Measurements from ENCODE around the gene PSMC3.

PSMC3 gene

DNA sequence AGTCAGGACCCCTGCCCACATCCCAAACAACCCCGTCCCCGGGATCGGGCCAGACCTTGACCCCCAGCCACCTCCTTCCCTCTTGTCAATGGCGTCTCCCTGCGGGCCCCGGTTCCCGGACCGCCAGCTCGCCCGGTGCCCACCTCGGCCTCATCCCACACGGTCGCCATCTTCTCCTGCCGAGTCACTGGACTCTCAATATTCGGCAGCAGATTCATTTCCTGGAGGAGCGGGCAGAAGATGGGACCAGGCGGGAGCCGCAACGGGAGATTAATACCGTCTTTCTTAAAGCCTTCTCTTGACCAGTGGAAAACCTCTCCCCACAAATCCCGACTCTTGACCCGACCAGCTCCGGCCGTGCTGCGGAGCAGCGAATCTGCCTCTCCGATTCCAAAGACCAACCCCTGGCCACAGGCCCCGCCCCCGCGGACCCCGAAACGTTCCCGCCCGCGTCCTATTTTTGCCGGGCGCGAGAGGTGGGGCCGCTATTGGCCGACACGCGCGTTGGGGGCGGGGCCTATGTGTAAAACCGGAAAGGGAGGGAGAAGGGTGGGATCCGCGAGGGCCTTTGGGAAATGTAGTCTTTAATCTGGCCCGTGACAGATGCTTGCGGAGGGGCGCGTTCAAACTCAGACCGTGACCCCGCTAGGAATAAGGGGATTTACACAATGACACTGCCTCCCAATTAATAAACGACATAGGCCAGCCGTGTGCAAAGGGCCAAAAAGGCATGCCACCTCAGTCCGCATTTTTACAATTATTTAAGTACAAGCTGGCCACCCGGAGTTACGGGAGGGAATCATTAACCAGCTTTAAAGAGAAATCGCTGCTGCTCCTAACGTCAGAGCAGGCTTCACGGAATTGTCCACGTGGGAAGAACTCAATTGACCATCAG lies at the start of gene PSMC3:
Gene PSMC3 (minus strand): TSS at position 378 of the 895 bp plus-strand sequence. CDS start 160 bp downstream, at position 218.
- DNase-seq (ENCODE audit: low read depth) = peak; percentile 94

DNA sequence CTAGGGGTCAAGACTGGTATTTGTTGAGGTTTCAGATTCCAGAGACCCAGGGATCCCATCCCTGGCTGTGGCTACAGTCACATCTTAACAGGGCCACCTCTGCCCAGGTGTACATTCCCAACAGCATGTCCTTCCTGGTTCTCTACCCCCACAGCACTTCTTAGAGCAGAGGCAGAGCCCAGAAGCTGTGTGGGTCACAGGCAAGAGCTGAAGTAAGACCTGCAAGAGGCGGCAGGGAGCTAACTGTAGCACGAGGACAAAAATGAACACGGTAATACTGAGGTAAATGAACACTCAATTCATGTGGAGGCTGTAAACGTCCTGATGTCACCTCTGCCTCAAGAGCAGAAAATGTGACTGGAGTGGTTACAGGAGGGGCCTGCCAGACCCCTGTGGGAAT lies 44.4 kb upstream of the PSMC3 start:
- DNase-seq (ENCODE audit: low read depth) = no peak

DNA sequence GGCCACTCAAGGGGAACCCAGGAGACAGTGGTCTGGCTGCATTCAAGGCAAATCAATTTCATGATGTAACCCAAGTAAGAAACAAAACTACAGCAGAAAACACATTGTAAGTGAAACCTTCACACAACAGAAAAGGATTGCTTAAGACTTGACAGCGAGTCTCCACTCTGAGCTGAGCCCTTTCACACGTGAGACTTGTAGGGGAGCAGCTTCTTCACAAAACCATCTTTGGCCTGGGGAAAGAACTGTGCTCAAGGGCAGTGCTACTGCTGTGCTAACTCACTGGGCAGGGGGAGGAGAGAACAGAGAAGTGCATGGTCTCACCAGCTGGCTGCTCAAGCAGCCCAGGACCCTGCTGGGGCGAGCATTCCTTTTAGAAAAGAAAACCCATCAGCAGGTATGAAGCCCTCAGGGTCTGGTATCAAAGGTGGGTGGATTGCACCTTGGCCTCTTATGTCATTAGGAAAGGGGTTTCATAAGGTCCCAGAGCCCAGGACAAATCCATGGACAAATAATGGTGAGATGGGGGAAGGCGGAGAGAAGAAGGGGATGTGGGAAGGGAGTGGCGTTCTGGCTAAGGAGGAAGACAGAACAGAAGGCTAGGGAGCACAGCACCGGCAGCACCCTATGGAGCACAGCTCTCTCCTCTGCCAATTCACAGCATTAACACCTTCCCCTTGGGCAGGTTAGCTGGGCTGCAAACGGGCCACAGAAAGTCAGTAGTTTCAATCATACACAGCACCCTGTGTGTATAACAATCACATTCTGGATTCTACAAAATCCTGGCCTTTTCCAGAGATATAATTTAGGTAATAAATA lies 43.3 kb upstream of the PSMC3 start:
- DNase-seq (ENCODE audit: low read depth) = peak; percentile 76

DNA sequence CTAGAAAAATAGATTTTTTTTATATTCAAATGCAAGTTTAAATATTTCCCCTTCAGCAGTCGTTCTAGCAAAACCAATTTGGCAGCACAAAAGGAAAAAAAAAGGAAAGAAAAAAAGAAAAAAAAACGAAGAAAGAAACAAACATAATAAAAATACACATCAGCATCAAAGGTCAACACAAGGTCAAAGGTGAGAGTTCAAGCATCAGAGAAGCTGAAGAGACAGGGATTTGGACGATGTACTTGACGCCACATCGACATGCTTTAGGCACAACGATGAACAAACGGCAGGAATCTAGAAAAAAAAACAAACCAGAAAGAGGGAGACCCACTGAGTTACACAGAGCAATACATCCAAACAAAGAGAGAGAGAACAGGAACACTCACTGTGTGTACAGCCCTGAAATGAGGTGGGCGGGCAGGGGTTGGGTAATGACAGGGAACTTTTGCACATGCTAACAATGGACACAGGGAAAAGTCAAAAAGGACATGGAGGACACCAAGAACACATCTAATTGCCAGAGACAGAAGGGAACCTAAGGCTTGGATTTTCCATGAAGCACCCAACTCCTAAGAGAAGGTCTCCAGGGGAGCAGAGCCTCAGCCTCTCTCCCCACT lies 42.5 kb upstream of the PSMC3 start:
- no peak for DNase-seq (ENCODE audit: low read depth)

DNA sequence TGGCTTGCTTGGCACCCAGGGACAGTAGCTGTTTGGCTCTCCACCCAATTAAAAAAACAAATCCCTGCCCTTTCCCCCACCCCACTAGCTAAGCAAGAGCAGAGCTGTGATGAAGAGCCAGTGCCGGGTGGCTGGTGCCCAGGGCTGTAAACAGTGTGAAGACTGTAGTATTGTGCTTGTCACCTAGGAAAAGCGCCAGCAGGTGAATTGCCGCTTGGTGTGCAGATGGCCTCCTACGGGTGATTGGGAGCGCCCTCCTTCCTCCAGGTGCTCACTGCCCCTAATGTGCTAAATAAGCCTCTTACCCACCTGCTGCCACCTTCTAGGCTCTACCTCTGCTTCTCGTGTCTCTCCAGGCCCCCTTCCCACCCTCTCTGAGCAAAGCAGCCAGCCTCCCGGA lies 41.1 kb upstream of the PSMC3 start:
- no peak for DNase-seq (ENCODE audit: low read depth)

DNA sequence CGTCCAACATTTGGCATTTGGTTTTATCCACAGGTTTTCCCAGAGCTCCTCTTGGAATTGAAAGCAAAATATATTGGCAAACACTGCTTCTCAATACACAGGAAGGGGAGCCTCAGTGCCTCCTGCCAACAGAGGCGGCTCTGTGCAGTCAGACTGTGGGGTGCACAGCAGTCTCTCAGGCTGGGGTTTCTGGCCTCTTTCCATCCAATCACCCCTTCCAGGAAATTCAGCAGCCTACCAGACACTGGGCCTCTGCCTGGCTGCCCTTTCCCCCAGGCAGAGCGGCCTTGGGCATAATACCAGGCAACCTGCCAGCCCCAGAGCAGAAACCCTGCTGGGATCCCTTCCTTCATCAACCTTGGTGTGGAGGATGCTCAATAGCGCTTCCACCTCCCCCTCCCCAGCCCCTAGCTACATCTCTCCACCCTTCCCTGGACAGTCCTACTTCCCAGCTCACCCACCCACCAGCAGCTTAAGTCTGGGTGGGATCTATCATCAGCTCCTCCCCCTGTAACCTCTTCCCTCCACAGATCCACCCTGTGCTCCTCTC lies 40.5 kb upstream of the PSMC3 start:
- peak; percentile 45 for DNase-seq (ENCODE audit: low read depth)

DNA sequence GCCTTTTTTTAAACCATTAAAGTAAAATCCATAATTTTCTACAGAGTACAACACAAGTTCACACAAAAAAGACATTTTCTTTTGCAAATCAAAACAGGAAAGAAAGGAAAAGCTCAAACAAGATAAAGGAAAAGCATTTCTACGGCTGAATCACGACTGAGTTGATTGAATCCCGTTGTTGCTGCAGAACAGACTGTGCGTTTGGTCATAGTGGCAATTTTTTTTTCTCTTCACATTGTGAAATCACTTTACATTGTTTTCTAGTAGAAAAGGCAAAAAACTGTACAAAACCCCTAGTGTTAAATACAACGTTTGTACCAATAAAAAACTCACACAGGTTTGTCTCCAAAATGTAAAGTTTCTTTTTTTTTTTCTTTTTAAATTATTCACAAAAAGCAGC lies 40.0 kb upstream of the PSMC3 start:
- DNase-seq (ENCODE audit: low read depth) = peak; percentile 52

DNA sequence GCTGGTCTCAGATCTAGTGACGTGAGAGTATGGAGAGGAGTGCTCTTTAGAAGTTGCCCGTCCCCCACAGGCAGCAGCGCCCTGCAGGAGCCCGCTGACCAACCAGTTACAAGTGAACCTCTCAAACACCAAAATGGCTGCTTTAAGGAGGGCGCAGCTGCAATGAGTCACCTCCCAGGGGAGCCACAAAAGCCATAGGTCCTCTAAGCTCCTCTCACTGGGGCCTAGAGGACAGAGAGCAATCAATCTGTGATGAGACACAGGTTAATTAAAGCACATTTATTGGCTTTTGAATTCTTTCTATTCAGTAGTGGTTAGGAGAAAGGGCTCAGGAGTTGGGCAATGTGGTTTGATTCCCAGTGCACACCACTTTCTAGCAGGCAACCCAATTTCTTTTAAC lies 38.2 kb upstream of the PSMC3 start:
- no peak for DNase-seq (ENCODE audit: low read depth)

DNA sequence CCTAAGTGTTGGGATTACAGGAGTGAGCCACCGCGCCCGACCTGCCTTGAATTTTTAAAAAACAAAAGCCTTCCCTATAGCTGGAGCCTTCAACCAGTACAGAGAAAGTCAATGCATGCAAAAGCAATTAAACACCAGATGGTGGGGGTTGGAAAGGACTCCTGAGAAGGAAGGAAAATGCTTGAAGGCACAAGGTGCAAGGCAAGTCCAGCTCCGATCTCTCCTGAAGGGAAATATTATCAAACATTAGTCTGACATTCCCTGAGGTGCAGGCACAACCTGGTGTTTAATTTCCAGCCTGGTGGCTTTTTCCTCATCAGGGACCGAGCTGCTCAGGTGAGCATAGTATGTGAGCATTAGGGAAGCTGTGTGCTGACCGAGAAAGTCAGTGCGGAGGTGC lies 35.6 kb upstream of the PSMC3 start:
- DNase-seq (ENCODE audit: low read depth) = no peak

DNA sequence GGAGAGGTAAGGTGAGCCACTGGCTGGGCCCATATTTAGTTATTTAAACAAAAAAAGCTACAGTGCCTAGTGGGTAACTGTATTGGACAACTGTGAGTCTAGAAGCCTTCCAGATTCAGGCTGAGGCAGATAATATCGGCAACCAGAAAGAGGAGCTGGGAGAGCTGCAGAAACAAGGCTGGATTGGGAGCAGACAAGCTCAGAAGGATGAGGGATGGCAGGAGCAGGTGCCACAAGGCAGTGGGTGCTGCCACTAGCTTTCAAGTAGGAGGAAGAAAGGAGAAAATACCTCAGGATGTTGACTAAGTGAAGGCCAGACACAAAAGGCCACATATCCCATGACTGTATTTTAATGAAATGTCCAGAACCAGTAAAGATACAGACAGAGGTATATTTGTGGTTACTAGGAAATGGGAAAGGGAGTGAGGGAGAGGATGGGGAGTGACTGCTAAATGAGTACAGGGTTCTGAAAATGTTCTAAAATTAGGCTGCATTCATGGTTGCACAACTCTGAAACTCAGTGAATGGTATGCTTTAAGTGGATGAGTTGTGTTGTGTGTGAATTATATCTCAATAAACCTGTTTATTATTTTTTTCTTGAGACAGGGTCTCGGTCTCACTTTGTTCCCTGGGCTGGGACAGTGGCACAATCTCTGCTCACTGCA lies 34.5 kb upstream of the PSMC3 start:
- no peak for DNase-seq (ENCODE audit: low read depth)

DNA sequence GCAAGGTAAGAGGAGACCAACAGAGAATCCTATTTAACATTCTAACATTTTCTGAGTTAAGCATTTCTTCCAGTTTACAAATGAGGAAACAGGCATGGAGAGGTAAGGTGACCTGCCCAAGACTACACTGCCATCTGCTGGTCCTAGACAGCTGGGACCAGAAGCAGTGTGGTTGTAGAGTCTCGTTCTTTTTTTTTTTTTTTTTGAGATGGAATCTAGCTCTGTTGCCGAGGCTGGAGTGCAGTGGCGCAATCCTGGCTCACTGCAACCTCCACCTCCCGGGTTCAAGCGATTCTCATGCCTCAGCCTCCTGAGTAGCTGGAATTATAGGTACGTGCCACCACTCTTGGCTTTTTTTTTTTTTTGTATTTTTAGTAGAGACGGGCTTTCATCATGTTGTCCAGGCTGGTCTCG lies 28.0 kb upstream of the PSMC3 start:
- DNase-seq (ENCODE audit: low read depth) = peak; percentile 80

DNA sequence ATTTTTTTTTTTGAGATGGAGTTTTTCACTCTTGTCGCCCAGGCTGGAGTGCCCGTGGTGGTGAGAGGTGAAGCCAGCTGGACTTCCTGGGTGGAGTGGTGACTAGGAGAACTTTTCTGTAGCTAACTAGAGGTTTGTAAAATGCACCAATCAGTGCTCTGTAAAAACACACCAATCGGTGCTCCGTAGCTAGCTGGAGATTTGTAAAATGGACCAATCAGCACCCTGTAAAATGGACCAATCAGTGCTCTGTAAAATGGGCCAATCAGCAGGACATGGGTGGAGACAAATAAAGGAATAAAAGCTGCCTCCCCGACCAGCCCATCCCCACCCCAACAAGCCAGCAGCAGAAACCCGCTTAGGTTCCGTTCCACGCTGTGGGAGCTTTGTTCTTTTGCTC lies 27.1 kb upstream of the PSMC3 start:
- no peak for DNase-seq (ENCODE audit: low read depth)

DNA sequence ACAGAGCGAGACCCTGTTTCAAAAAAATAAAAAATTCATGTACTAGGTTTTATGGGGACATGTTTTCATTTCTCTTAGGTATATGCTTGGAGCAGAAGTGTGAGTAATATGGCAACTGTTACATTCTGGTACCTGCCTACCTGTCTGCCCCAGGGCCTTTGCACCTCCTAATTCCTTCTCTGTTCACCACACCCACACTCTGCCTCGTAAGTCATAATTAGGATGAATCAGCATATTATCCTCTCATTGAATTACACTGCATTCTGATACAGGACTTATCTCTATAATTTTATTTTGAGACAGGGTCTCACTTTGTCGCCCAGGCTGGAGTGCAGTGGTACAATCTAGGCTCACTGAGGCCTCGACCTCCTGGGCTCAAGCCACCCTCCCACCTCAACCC lies 25.8 kb upstream of the PSMC3 start:
- DNase-seq (ENCODE audit: low read depth) = no peak

DNA sequence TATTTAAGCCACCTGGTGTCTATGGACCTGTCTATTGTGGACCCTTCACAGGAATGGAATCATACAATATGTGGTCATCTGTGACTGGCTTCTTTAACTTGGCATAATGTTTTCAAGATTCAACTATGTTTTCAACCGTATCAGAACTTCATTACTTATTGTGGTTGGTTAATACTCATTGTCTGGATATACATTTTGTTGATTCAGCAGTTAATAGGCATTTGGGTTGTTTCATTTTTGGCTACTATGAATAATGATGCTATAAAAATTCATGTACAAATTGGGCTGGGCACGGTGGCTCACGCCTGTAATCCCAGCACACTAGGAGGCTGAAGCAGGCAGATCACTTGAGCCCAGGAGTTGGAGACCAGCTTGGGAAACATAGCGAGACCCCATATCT lies 25.2 kb upstream of the PSMC3 start:
- no peak for DNase-seq (ENCODE audit: low read depth)

DNA sequence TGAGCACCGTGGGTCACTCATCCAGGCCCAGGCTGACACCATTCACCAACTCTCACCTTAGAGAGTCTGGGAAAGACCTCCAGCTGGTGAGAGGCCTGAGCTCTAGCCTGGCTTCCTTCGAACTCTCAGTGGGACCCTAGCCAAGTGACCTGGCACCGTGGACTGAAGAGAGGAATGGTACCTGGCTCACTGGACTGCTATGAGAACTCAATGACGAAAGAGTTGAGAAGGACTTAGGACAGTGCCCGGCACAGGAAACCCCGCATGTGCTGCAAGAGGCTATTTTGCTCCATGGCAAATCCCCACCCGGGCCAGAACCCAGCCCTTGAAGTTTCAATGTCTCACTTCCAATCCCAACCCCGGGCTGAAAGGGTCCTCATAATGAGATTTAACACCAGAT lies 23.3 kb upstream of the PSMC3 start:
- no peak for DNase-seq (ENCODE audit: low read depth)

DNA sequence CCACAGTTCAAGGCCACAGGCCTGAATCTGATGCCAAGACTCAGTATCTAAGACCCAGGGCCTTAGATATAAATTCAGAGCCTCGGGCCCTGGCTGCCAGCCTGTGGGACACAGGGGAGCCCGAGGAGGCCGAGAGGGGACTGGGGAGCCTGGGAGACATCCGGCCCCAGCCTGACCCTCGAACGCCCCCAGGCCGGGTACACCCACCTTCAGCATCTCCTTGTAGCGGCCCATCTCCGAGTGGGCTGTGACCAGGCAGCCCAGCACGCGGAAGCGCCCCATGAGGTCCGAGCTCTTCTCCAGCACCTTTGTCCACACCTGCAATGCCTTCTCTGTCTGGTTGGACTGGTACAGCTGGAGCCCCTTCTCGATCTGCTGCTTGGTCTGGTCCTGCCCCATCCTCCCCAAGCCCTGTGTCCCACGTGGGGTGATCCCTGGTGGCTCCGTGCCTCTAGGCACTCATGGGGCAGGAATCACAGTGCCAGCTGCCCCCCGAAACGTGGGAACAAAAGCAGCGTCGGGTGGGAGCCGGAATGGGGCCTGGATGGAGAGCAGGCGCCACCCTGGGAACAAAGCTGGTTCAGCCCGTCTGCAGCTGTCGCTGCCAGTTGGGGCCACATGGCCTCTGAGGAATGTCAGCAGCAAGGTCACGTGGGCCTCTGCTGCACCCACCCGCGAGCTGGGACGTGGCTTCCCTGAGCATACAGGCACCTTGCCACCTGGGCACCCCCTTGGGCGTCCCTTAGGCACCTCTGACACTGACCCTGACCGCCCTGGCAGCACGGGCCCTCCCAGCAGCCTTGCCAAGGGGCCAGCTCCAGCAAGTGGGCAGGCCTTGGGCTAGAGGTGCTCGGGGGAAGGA lies 22.6 kb upstream of the PSMC3 start, which contains the start of gene RAPSN:
Gene RAPSN (minus strand): TSS at position 571 of the 862 bp plus-strand sequence. CDS start 172 bp downstream, at position 399.
- no peak for DNase-seq (ENCODE audit: low read depth)

DNA sequence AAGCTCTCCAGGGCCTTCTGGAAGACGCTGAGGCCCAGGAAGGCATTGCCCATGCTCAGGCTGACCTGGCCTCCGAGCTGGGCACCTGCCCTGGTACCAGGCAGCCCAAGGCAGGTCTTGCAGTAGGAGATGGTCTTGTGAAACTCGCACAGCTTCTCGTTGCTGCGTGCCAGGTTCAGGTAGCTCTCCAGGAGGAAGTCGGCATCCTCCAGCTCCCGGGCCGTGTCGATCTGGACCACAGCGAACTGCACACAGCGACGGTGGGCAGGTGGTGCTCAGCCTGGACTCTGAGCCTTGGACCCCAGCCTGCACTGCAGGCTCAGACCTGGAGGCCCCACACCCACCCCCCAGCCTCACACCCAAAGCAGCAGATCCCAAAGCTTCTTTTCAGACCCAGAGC lies 21.7 kb upstream of the PSMC3 start:
- DNase-seq (ENCODE audit: low read depth) = no peak

DNA sequence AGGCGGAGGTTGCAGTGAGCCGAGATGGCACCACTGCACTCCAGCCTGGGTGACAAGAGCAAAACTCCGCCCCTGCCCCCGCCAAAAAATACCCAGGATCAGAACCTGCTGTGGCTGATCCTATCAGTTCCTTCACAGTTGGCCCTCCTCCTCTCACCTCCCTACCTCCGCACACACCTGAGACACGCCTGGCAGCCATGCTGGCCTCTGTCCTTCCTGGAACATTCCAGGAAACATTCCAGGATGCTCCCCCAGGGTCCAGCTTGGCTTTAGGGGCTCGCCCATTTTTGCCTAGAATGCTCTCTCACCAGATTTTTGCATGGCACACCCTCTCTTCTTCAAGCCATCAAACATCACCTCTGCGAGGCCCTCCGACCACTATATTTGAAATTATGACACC lies 20.6 kb upstream of the PSMC3 start:
- DNase-seq (ENCODE audit: low read depth) = no peak

DNA sequence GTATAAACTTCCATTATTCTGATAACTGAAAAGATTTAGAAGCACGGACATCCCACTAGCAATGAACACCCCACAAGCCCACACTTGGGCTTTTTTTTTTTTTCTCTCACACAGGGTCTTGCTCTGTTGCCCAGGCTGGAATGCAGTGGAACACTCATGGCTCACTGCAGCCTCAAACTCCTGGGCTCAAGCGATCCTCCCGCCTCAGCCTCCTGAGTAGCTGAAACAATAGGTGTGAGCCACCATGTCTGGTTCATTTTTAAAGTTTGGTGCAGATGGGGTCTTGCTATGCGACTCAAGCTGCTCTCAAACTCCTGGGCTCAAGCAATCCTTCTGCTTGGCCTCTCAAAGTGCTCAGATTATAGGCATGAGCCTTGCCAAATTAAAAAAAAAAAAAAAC lies 19.6 kb upstream of the PSMC3 start:
- DNase-seq (ENCODE audit: low read depth) = no peak

DNA sequence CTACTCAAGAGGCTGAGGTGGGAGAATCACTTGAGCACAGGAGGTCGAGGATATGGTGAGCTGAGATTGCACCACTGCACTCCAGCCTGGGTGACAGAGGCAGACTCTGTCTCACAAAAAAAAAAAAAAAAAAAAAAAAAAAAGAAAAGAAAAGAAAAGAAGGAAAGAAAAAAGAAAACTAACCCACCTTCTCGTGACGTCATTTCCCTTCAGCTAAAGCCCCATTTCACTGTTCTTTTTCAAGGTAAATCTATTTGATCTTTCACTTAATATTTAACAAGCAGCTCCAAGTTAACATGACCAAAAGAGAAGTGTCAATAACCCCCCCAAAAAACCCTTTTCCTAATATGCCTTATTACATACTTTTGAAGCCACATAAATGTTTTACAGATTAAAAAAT lies 17.6 kb upstream of the PSMC3 start:
- DNase-seq (ENCODE audit: low read depth) = no peak
